Liver (tissue), 9 donors: ENCODE data around the gene NPW. TPM values are rescaled to one million over a fixed set of nuclear protein-coding genes. Genes with fewer than 3 reads are reported as not detected.

Experiments
- DNase-seq: peaks from one replicate; pipeline ENCODE4 v3.0.0-alpha.2; 2017; ENCODE audit warnings: low spot score
- H3K27ac ChIP-seq, 2 donors: one replicate each; pipeline ENCODE4 v1.7.0; 2013; ENCODE audit warnings: inconsistent platforms in 2 of 2, low read length in 2 of 2, control low read depth in 1 of 2, low read depth in 1 of 2, mild to moderate bottlenecking in 1 of 2
- H3K27me3 ChIP-seq, 4 donors: one replicate each; pipeline versions ENCODE4 v1.6.1 to v1.7.0; 2013; ENCODE audit warnings: low read length in 3 of 4, inconsistent platforms in 1 of 4, mild to moderate bottlenecking in 1 of 4, moderate library complexity in 1 of 4; ENCODE audit not compliant: control insufficient read depth in 4 of 4, insufficient read depth in 4 of 4
- H3K36me3 ChIP-seq, 4 donors: one replicate each; pipeline versions ENCODE4 v1.6.1 to v1.7.0; 2013; ENCODE audit warnings: low read length in 3 of 4, mild to moderate bottlenecking in 3 of 4, low read depth in 1 of 4, moderate library complexity in 1 of 4; ENCODE audit not compliant: control insufficient read depth in 4 of 4, insufficient read depth in 3 of 4
- H3K4me1 ChIP-seq, 4 donors: one replicate each; pipeline versions ENCODE4 v1.6.1 to v1.7.0; 2013; ENCODE audit warnings: low read length in 3 of 4, mild to moderate bottlenecking in 3 of 4, moderate library complexity in 1 of 4; ENCODE audit not compliant: control insufficient read depth in 4 of 4, insufficient read depth in 4 of 4
- H3K4me3 ChIP-seq, 3 donors: one replicate each; pipeline versions ENCODE4 v1.6.1 to v1.7.0; 2013; ENCODE audit warnings: low read length in 3 of 3, control low read depth in 1 of 3, low read depth in 1 of 3, mild to moderate bottlenecking in 1 of 3
- H3K9ac ChIP-seq, 2 donors: one replicate each; pipeline ENCODE4 v1.7.0; 2013; ENCODE audit warnings: low read length in 2 of 2, mild to moderate bottlenecking in 2 of 2, moderate library complexity in 2 of 2, control low read depth in 1 of 2, low read depth in 1 of 2
- H3K9me3 ChIP-seq, 4 donors: one replicate each; pipeline versions ENCODE4 v1.6.1 to v1.7.0; 2013; ENCODE audit warnings: low read length in 3 of 4; ENCODE audit not compliant: control insufficient read depth in 4 of 4
- EGR1 ChIP-seq, 2 donors: IDR thresholded peaks; 2 replicates each; pipeline ENCODE4 v1.6.1; 2016 to 2018; ENCODE audit warnings: antibody characterized with exemption in 2 of 2, low read depth in 2 of 2
- FOXA1 ChIP-seq: IDR thresholded peaks from 2 replicates; pipeline ENCODE4 v1.6.1; 2016; ENCODE audit warnings: antibody characterized with exemption
- FOXA2 ChIP-seq: IDR thresholded peaks from 2 replicates; pipeline ENCODE4 v1.6.1; 2016; ENCODE audit warnings: antibody characterized with exemption
- GABPA ChIP-seq, 2 donors: IDR thresholded peaks in 1 of 2; conservative IDR thresholded peaks in 1 of 2; 2 replicates each; pipeline ENCODE4 v1.6.1; 2016; ENCODE audit warnings: antibody characterized with exemption in 2 of 2, mild to moderate bottlenecking in 1 of 2, moderate library complexity in 1 of 2
- HNF4A ChIP-seq, 2 donors: conservative IDR thresholded peaks; 2 replicates each; pipeline ENCODE4 v1.6.1; 2016; ENCODE audit warnings: antibody characterized with exemption in 2 of 2, mild to moderate bottlenecking in 2 of 2
- HNF4G ChIP-seq: IDR thresholded peaks from 2 replicates; pipeline ENCODE4 v1.6.1; 2016; ENCODE audit warnings: antibody characterized with exemption
- JUND ChIP-seq, 2 donors: IDR thresholded peaks; 2 replicates each; pipeline ENCODE4 v1.6.1; 2016; ENCODE audit warnings: antibody characterized with exemption in 2 of 2
- NR2F2 ChIP-seq: IDR thresholded peaks from 2 replicates; pipeline ENCODE4 v1.6.1; 2016; ENCODE audit warnings: antibody characterized with exemption
- RAD21 ChIP-seq, 2 donors: IDR thresholded peaks; 2 replicates each; pipeline ENCODE4 v1.6.1; 2016; ENCODE audit warnings: antibody characterized with exemption in 2 of 2, mild to moderate bottlenecking in 2 of 2
- RXRA ChIP-seq, 2 donors: IDR thresholded peaks; 2 replicates each; pipeline ENCODE4 v1.6.1; 2017 to 2018; ENCODE audit warnings: antibody characterized with exemption in 2 of 2, mild to moderate bottlenecking in 1 of 2
- SP1 ChIP-seq: IDR thresholded peaks from 2 replicates; pipeline ENCODE4 v1.6.1; 2018; ENCODE audit warnings: antibody characterized with exemption, mild to moderate bottlenecking
- TAF1 ChIP-seq: conservative IDR thresholded peaks from 2 replicates; pipeline ENCODE4 v1.6.1; 2016; ENCODE audit warnings: antibody characterized with exemption, mild to moderate bottlenecking
- YY1 ChIP-seq: IDR thresholded peaks from 2 replicates; pipeline ENCODE4 v1.6.1; 2016; ENCODE audit warnings: antibody characterized with exemption, mild to moderate bottlenecking
- WGBS: extraction: QIAGEN DNeasy Blood & Tissue Kit; methylation state at CpG from one replicate; pipeline ENCODE4 v1.1.7; 2013; 5-methylcytosine and 5-hydroxymethylcytosine counted together
- polyA plus RNA-seq, 2 donors: library from polyadenylated mRNA; stranded (reverse) in 1 of 2; unstranded in 1 of 2; fragments of 200-250 nt in 1 of 2; fragments of >200 nt in 1 of 2; fragmentation: Nextera tagmentation in 1 of 2; extraction: Ambion mirVana in 1 of 2; gene quantifications; one replicate each; pipeline versions ENCODE4 v1.2.1 to v1.2.3, GENCODE V29; 2013 to 2015
- total RNA-seq, 2 donors: library from RNA; depleted of rRNA; stranded (reverse); fragments of >200 nt; gene quantifications; one replicate each; pipeline ENCODE4 v1.2.3, GENCODE V29; 2014
- TF ChIP-seq, protein P1 (sequence below): IDR thresholded peaks from 2 replicates; pipeline ENCODE4 v1.6.1; 2016; ENCODE audit warnings: antibody characterized with exemption
- TF ChIP-seq, protein P2 (sequence below): IDR thresholded peaks from 2 replicates; pipeline ENCODE4 v1.6.1; 2016; ENCODE audit warnings: antibody characterized with exemption, mild to moderate bottlenecking
- TF ChIP-seq, protein P3 (sequence below): IDR thresholded peaks from 2 replicates; pipeline ENCODE4 v1.6.1; 2016; ENCODE audit warnings: antibody characterized with exemption
- TF ChIP-seq, protein P4 (sequence below): fragments of 150-350 bp; IDR thresholded peaks from 2 replicates; pipeline ENCODE4 v1.5.1; 2017; ENCODE audit warnings: improper control_type of control experiment, low read depth, low read length; ENCODE audit not compliant: missing input control
- donor health status: healthy.
- donor health status: healthy.
- donor health status: healthy.
- donor health status: healthy.
- donor health status: healthy.

The NPW gene
- total and polyA plus RNA-seq, 4 donors, result 1.3 to 20.6 (median 9.1) TPM

DNA sequence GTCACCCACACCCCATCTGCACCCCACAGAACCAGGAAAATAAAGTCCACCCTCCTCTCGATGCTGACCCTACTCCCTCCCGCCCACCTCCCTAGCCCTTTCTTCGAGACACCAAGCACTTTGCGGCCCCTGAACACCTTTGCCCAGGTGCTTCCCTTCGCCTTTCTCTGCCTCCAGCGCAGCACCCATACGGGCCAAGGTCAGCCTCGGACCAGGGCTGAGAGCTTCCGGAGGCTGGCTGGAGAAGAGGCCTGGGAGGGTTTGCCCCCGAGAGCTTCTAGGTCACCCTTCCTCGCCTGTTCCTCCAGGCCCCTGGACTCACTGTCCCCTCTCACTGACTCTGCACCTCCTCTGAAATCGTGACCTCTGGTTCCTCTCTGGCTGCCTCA lies 4.4 kb downstream of the NPW start:
- no peak for DNase-seq
- TF ChIP-seq SP1 (no peak), RAD21 (IDR thresholded peaks at IDR 0.05) (no peak), HNF4A (conservative IDR thresholded peaks at IDR 0.05) (no peak), EGR1 (IDR thresholded peaks at IDR 0.05; ENCODE audit: low read depth in 2 of 2) (no peak), FOXA1 (no peak), NR2F2 (peak; percentile 46)
- TF ChIP-seq, protein P1, sequence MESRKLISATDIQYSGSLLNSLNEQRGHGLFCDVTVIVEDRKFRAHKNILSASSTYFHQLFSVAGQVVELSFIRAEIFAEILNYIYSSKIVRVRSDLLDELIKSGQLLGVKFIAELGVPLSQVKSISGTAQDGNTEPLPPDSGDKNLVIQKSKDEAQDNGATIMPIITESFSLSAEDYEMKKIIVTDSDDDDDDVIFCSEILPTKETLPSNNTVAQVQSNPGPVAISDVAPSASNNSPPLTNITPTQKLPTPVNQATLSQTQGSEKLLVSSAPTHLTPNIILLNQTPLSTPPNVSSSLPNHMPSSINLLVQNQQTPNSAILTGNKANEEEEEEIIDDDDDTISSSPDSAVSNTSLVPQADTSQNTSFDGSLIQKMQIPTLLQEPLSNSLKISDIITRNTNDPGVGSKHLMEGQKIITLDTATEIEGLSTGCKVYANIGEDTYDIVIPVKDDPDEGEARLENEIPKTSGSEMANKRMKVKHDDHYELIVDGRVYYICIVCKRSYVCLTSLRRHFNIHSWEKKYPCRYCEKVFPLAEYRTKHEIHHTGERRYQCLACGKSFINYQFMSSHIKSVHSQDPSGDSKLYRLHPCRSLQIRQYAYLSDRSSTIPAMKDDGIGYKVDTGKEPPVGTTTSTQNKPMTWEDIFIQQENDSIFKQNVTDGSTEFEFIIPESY, result no peak
- TF ChIP-seq, protein P2, sequence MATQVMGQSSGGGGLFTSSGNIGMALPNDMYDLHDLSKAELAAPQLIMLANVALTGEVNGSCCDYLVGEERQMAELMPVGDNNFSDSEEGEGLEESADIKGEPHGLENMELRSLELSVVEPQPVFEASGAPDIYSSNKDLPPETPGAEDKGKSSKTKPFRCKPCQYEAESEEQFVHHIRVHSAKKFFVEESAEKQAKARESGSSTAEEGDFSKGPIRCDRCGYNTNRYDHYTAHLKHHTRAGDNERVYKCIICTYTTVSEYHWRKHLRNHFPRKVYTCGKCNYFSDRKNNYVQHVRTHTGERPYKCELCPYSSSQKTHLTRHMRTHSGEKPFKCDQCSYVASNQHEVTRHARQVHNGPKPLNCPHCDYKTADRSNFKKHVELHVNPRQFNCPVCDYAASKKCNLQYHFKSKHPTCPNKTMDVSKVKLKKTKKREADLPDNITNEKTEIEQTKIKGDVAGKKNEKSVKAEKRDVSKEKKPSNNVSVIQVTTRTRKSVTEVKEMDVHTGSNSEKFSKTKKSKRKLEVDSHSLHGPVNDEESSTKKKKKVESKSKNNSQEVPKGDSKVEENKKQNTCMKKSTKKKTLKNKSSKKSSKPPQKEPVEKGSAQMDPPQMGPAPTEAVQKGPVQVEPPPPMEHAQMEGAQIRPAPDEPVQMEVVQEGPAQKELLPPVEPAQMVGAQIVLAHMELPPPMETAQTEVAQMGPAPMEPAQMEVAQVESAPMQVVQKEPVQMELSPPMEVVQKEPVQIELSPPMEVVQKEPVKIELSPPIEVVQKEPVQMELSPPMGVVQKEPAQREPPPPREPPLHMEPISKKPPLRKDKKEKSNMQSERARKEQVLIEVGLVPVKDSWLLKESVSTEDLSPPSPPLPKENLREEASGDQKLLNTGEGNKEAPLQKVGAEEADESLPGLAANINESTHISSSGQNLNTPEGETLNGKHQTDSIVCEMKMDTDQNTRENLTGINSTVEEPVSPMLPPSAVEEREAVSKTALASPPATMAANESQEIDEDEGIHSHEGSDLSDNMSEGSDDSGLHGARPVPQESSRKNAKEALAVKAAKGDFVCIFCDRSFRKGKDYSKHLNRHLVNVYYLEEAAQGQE, result no peak
- TF ChIP-seq, protein P3, sequence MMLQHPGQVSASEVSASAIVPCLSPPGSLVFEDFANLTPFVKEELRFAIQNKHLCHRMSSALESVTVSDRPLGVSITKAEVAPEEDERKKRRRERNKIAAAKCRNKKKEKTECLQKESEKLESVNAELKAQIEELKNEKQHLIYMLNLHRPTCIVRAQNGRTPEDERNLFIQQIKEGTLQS, result no peak
- Histone ChIP-seq H3K4me1 (peaks cover 30 to 67% (median 49%) of the 10 kb centered on the region in 4 donors), H3K27me3 (no peaks in the 10 kb centered on the region), H3K9me3 (no peaks in the 10 kb centered on the region), H3K27ac (peak overlapping the region; percentile 54 to 61), H3K4me3 (no peak overlapping the region), H3K36me3 (no peaks in the 10 kb centered on the region), H3K9ac (no peak overlapping the region)
- 88% methylated on average over 12 of the region's 12 CpGs for whole genome bisulfite sequencing

DNA sequence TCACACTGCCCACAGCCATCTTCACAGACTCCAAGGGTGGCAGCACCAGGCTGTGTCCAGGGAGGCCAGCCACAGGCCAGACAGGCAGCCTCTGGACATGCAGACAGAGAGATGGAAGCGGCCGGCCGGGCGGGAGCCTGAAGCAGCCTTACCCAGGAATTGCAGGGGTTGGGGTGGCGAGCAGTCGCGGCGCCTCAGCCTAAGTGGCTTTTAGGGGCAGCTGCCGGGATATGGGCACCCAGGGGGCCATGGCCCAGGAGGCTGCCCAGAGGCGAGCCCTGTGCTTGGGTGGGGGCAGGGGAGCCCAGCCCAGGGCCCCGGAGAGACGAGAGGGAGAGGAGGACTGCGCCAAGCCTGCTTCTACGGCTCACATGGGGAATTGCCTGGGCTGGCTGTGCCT lies 5.7 kb downstream of the NPW start:
- H3K36me3 ChIP-seq, result no peaks in the 10 kb centered on the region
- TF ChIP-seq FOXA2 (no peak), RXRA (IDR thresholded peaks at IDR 0.05) (no peak), RAD21 (IDR thresholded peaks at IDR 0.05) (no peak), NR2F2 (no peak), JUND (IDR thresholded peaks at IDR 0.05) (no peak), GABPA (IDR thresholded peaks at IDR 0.05 in 1 of 2, conservative IDR thresholded peaks at IDR 0.05 in 1 of 2) (no peak), EGR1 (IDR thresholded peaks at IDR 0.05; ENCODE audit: low read depth in 2 of 2) (no peak), TAF1 (no peak), HNF4A (conservative IDR thresholded peaks at IDR 0.05) (no peak), YY1 (no peak), HNF4G (no peak), FOXA1 (no peak)
- TF ChIP-seq, protein P2, result no peak
- TF ChIP-seq, protein P3, result no peak
- TF ChIP-seq, protein P1, result no peak
- TF ChIP-seq, protein P4, sequence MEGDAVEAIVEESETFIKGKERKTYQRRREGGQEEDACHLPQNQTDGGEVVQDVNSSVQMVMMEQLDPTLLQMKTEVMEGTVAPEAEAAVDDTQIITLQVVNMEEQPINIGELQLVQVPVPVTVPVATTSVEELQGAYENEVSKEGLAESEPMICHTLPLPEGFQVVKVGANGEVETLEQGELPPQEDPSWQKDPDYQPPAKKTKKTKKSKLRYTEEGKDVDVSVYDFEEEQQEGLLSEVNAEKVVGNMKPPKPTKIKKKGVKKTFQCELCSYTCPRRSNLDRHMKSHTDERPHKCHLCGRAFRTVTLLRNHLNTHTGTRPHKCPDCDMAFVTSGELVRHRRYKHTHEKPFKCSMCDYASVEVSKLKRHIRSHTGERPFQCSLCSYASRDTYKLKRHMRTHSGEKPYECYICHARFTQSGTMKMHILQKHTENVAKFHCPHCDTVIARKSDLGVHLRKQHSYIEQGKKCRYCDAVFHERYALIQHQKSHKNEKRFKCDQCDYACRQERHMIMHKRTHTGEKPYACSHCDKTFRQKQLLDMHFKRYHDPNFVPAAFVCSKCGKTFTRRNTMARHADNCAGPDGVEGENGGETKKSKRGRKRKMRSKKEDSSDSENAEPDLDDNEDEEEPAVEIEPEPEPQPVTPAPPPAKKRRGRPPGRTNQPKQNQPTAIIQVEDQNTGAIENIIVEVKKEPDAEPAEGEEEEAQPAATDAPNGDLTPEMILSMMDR, result no peak
- peaks cover 27 to 70% (median 53%) of the 10 kb centered on the region in 4 donors for H3K4me1 ChIP-seq
- WGBS, result 96% methylated on average over 14 of the region's 14 CpGs
- no peak overlapping the region for H3K9ac ChIP-seq
- H3K9me3 ChIP-seq, result no peaks in the 10 kb centered on the region
- DNase-seq, result no peak
- H3K4me3 ChIP-seq, result no peak overlapping the region
- H3K27me3 ChIP-seq, result no peaks in the 10 kb centered on the region
- no peak overlapping the region for H3K27ac ChIP-seq
